GM10266 (cell line): ENCODE measurements around the gene PSME4.
A peak's percentile ranks its signal among the peaks of the same experiment; 100 is the strongest.

Experiments used
- DNase-seq: peaks from one replicate; pipeline ENCODE4 v3.0.0; 2012; ENCODE audit errors: extremely low spot score
- TF ChIP-seq, protein P1 (sequence below): IDR thresholded peaks from 2 replicates; pipeline ENCODE4 v1.5.1; 2012; ENCODE audit warnings: mild to moderate bottlenecking, low read depth; ENCODE audit not compliant: control insufficient read depth, insufficient read depth; ENCODE audit errors: missing control alignments

PSME4 gene

GRCh38 chr2:54000524-54000923, 29.7 kb upstream of the PSME4 start:
- DNase-seq, result no peak
- TF ChIP-seq, protein P1, sequence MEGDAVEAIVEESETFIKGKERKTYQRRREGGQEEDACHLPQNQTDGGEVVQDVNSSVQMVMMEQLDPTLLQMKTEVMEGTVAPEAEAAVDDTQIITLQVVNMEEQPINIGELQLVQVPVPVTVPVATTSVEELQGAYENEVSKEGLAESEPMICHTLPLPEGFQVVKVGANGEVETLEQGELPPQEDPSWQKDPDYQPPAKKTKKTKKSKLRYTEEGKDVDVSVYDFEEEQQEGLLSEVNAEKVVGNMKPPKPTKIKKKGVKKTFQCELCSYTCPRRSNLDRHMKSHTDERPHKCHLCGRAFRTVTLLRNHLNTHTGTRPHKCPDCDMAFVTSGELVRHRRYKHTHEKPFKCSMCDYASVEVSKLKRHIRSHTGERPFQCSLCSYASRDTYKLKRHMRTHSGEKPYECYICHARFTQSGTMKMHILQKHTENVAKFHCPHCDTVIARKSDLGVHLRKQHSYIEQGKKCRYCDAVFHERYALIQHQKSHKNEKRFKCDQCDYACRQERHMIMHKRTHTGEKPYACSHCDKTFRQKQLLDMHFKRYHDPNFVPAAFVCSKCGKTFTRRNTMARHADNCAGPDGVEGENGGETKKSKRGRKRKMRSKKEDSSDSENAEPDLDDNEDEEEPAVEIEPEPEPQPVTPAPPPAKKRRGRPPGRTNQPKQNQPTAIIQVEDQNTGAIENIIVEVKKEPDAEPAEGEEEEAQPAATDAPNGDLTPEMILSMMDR, result no peak

DNA sequence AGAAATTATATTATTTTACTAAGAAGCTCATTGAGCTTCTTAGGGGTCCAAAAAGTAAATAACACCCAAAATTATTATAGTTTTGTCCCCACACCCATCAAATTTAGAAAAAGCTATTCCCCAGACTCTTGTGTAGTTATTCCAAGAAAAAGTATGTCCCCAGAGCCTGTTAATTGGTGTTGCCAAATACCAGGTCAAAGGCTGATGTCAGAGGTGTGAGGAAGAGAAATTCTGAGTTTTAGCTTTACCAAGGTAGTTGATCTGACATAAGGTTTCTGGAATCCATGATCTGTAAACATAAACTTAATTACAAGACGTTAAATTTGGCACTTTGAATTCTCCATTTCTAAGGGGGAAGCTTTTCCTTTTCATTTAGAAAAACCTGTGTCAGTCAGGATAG, 29.3 kb upstream of the PSME4 start:
- TF ChIP-seq, protein P1, result no peak
- DNase-seq, result no peak

DNA sequence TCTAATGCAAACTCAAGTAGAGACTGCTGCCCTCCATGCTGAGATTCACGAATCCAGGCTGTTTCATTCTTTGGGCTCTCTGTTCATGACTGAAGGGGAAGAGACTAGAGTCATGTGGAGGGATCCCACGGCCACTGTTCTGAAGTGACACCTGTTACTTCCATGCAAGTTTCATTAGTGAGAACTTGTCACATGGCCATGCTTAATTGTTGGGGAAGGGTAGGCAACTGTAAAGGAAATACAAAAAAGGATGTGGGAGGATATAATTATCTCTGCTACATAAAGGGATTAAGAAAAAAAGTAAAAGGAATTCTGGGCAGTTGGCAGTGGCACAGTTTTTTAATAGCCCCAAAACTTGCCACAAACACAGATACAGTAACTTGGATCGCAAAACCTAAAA, 28.0 kb upstream of the PSME4 start:
- DNase-seq, result no peak
- TF ChIP-seq, protein P1, result no peak

GRCh38 chr2:53994818-53995808, 24.3 kb upstream of the PSME4 start:
- peak; percentile 32 for DNase-seq
- TF ChIP-seq, protein P1, result no peak

DNA sequence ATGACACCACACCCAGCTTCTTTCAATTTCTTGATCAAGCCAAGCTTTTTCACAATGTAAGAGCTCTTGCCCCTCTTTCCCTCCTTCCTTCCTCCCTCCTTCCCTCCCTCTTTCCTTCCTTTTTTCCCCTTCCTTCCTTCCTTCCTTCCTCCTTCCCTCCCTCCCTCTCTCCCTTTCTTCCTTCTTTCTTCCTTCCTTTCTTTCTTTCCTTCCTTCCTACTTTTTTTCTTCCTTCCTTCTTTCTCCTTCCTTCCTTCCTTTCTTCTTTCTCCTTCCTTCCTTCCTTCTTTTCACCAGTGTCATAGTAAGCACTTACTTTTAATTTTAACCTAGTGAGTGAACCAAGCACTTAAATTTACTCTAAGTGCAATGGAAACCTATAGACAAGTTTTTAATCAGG, 21.2 kb upstream of the PSME4 start:
- DNase-seq, result no peak
- TF ChIP-seq, protein P1, result no peak

DNA sequence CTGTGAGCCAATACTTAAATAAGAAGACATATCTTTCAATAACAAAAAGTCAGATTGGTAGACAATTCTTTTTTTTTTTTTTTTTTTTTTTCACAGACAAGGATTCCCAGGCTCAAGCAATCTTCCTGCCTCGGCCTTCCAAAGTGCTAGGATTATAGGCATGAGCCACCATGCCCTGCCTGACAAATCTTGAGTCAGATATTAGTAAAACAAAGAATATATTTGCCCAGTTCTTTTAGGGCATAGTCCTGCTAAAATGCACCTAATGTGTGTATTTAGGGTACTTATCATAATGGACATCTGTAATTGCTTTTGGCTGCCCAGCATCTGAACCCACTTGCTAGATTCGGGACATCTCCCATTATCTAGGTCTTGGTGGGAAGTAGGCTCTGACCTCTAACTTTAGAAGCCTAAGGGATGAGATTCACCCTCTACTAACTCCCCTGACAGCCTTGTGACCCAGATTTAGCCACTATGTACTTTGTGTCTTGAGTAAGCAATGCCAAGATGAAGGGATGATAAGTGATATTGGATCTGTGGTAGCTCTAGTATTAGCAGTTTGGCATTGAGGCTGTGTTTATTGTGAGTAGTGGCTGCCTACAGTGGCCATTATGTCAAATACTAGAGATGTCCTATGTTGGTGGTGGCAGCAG, 18.5 kb upstream of the PSME4 start:
- TF ChIP-seq, protein P1, result no peak
- DNase-seq, result no peak
